Fibroblast of skin of scalp (primary cell): Measurements from ENCODE around the gene IL17RD.
A peak's percentile ranks its signal among the peaks of the same experiment; 100 is the strongest.

ENCODE experiments used
- DNase-seq: peaks from one replicate; pipeline ENCODE4 v3.0.0-alpha.2; 2013

The IL17RD gene

DNA sequence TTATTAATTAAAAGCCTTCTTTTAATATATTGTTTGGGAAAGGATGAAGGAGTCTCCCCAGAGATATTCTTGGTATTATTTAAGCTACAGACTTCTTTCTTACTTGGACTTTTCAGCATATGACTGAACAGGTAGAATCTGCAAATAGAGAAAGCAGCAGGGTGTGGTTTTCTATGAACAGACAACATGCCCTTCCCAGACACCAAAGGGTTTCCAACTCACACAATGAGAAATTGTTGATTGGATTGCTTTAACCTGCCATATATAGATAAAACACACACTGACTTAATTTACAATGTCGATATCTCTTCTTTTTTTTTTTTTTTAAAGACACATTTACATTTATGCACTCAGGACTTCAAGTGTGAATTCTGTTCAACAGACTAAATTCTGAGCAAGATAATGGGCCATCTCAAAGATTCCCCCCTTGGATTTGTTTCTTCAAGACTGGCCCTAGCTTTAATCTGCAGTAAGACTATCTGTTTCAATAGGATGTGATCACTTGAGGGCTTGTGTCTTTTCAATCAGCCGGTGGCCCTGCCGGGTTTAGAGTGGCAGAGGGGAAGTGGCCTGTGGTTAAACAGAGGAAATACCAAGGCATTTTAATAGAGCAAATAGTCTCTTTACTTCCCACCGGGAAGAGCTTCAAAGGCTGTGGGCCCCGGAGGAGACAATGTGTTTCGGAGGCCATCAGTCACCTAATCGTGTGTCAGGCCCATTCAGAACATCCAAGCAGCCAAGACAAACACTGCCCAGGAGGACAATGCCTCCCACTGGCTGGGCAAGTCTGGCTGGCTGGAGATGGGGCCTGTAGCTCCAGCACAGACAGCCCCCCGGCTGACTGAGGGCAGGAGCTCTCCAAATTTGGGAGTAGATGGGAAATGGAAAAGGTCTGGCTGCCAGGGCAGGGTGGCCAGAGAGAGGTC, 6.1 kb downstream of the IL17RD start:
- no peak for DNase-seq

DNA sequence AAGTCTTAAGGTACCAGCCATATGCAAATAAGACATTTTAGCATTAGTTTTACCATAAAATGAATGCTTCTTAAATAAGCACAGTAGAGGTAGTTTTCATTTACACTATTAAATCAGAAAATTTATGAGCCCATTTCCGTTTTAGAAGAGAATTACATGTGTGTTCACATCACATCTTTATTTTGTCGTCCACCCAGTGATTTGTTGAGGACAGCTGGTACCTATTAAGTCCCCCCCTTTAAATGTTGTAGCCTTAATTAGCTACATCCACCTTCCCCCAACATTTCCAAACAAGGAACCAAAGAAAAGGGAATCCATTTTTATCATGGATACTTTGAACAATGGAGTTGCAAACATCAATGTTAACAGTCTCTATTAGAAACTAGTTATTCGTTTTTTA, 6.8 kb downstream of the IL17RD start:
- DNase-seq = no peak

DNA sequence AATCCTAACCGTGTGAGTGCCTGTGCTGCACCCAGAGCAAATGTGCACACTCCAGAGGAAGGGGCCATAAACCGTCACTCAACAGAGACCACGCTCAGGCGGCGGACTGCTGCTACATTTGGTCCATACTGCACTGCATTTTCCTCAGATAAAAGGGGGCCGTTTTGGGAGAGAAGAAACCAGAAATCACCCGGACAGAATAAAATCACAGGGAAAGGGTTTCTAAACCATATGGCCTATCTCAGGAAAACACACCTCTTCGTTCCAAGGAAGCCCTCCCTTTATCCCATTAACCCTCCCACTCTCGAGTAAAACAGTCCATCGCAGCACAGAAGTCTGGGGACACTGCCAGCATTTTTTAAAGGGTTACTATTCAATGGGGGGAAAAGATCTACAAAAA, 7.6 kb downstream of the IL17RD start:
- DNase-seq = no peak

GRCh38 chr3:57155310-57155643, 9.9 kb downstream of the IL17RD start:
- no peak for DNase-seq

GRCh38 chr3:57154470-57155309, 10.5 kb downstream of the IL17RD start:
- no peak for DNase-seq

DNA sequence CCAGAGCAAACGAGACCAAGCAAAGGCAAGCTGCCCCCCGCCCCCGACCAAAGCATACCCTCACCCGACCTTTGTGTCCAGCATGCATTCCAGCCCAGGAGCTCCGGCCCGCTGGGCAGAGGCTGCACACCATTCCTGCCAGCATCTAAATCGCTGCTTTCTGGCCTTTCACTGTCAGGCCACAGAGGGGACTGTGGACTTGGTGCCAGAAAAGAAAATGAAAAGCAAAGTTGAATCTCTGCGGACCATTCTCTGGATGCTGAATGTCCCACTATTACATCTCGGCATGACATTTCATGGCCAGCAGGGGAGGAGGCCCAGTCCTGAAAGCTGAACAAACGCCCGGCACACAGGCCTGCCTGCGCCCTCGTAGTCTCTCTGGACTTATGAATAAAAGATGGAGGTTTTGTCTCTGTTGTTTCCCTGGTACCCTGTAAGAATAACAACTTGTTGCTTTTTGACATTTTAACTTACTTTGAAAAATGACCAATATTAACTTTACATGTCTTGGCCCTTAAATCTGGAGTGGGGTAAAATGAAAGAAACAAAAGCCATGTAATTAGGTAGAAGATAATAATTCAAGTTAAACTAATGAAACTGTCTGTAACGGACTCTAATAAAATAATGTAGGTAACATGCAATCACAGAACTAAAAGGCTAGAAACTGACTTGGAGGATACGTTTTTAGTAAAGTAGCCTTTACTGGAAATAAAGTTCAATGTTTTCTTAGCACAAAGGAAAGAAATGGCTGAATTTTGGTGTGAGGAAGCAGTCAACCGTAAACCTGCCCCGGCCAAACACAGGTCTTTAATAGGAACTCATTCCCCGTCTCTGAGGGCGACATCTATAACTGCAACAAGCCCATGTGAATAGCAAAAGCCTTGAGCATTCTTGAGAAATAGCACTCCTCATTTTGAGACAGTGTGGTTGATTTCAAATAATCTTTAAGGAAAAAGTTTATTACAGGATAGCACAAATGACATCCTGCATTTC, 12.7 kb downstream of the IL17RD start:
- no peak for DNase-seq

DNA sequence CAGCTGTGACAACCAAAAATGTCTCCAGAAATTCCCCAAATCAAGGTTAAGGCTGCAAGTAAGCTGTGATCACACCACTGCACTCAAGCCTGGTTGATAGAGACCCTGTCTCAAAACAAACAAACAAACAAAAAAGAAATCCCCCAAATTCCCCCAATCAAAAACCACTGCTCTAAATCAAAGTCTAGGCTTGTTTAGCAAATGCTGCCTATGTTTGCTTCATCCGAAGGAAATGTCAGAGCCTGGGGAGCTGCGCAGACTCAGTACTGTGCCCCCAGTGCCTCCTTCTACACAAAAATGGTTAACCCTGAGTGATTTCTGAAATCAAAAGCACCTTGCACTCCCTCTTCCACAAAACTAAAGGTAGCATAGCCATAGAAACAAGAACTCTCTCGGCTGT, 13.4 kb downstream of the IL17RD start:
- DNase-seq = no peak

DNA sequence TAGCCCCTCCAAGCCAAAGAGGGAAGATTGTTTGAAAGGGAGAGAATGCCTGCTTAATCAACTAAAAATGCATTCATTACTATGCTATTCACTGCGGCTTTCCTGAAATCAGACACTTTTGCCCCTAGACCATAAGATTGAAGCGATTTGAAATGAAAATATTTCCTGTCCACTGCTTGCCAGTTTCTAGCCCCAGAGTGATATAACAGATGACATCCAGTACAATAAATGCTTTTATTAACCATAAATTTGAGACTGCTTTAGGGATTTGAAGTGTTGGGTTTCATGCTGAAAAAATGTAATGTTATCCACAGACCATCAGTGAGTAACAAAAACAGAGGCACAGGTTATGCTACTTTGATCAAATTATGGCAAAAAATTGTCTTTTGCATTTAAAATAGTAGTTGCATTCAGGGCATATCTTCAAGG, 14.1 kb downstream of the IL17RD start:
- peak; percentile 41 for DNase-seq

DNA sequence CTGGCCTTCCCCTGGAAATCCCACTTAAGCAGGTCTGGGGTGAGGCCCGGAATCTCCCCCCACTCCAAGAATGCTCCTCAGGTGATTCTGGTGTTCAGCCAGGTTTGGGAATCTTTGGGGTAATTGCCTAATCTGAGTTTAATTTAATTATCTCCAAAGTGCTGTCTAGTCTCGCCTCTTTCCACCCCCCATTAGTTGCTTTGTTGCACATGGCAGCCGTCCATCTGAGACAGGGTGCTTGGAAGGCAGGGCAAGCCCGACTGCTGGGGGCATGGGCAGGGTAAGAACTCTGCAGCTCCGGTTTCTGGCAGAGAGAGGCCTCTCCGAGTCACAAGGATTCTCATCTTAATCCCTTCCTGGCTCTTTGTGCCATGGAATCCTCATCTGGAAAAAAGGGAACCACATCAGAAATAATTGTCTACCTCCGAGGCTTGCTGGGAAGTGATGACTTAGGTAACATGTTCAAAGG, 15.0 kb downstream of the IL17RD start:
- no peak for DNase-seq

- no peak for DNase-seq
Observed at GRCh38 chr3:57147071-57147470, 18.1 kb downstream of the IL17RD start.

DNA sequence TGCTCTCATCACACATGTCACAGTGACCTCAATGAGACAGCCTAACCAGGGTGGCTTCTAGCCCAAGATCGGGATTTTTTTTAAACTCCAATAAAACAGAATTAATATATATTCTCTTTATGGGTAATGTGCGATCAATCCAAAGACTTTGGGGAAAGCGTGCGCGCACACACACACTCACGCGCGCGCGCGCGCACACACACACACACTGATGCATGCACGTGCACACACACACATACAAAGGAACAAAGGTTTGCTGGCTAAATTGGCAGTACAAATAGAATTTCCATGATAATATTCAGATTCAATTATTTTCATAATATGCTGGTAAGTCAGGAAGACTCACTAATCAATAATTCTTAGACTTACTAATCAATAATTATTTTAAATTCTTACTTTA, 19.3 kb downstream of the IL17RD start:
- no peak for DNase-seq

- DNase-seq = no peak
Observed at GRCh38 chr3:57144952-57145351, 20.2 kb downstream of the IL17RD start.

GRCh38 chr3:57143886-57144459, 21.2 kb downstream of the IL17RD start:
- DNase-seq = no peak

GRCh38 chr3:57142411-57142723, 22.8 kb downstream of the IL17RD start:
- no peak for DNase-seq

- no peak for DNase-seq
Observed at GRCh38 chr3:57141719-57142410, 23.3 kb downstream of the IL17RD start.

- DNase-seq = no peak
Observed at GRCh38 chr3:57140894-57141293, 24.3 kb downstream of the IL17RD start.

DNA sequence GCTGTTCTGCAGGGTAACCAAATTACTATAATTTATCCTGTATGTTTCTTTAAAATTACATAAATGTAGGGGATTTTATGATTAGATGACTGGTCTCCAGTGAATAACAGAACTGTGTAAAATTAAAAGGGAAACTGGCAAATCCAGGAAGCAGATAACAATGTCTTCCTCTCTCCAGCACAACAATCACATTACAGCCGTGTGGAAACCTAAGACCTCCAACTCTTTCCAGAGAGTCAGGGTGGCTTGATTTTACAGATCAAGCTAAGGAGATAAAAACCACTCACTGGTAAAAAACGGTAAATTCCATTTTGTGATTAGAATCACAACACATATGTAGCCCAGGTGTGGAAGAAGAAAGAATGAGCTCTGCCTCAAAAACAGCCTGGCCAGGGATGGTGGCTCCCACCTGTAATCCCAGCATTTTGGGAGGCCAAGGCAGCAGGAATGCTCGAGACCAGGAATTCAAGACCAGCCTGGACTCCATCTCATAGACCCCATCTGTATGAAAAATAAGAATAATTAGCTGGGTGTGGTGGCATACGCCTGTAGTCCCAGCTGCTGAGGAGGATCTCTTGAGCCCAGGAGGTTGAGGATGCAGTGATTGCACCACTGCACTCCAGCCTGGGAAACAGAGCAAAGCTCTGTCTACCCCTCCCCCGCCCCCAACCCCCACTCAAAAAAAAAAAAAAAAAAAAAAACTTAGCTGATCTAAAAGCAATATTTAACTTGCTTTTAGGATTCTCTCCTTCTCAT, 29.0 kb downstream of the IL17RD start:
- DNase-seq = no peak

DNA sequence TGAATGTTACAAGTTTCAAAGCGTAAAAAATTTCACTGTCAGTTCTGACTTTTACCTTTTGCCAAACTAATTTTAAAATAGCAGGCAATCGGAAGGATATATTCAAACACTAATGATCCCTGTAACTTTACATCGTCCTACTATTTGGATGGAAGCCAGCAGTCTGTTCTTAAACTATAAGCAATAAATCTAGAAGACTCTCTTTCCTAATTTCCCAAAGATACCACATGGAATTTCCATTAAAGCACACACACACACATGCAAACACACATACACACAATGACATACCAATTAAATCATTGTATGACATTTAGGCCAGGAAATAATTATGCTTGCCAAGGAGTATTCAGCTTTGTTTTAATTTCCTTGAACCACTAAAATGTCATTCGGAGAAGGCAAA, 32.0 kb downstream of the IL17RD start:
- no peak for DNase-seq

GRCh38 chr3:57132674-57133073, 32.5 kb downstream of the IL17RD start:
- no peak for DNase-seq

GRCh38 chr3:57131210-57131588, 34.0 kb downstream of the IL17RD start:
- no peak for DNase-seq
